Muscle layer of duodenum (tissue), 2 donors: ENCODE measurements around the gene ADAMTS9.

Experiments
- H3K27ac ChIP-seq: one replicate; pipeline ENCODE4 v1.7.0; 2013; ENCODE audit warnings: mild to moderate bottlenecking, low read length
- H3K27me3 ChIP-seq: one replicate; pipeline ENCODE4 v1.7.0; 2013; ENCODE audit warnings: low read depth, mild to moderate bottlenecking, control low read depth, low read length
- H3K36me3 ChIP-seq, 2 donors: one replicate each; pipeline ENCODE4 v1.7.0; 2013; ENCODE audit warnings: low read length in 2 of 2, control low read depth in 1 of 2, mild to moderate bottlenecking in 1 of 2; ENCODE audit not compliant: insufficient read depth in 2 of 2, control insufficient read depth in 1 of 2
- H3K4me1 ChIP-seq, 2 donors: one replicate each; pipeline ENCODE4 v1.7.0; 2013; ENCODE audit warnings: low read length in 2 of 2, mild to moderate bottlenecking in 2 of 2, control low read depth in 1 of 2, moderate library complexity in 1 of 2; ENCODE audit not compliant: insufficient read depth in 2 of 2, control insufficient read depth in 1 of 2
- H3K4me3 ChIP-seq, 2 donors: one replicate each; pipeline ENCODE4 v1.7.0; 2013; ENCODE audit warnings: low read length in 2 of 2, low read depth in 1 of 2, mild to moderate bottlenecking in 1 of 2
- H3K9me3 ChIP-seq, 2 donors: one replicate each; pipeline ENCODE4 v1.7.0; 2013; ENCODE audit warnings: low read length in 2 of 2, control low read depth in 1 of 2, mild to moderate bottlenecking in 1 of 2; ENCODE audit not compliant: control insufficient read depth in 1 of 2
- donor health status: healthy.

ADAMTS9 gene

GRCh38 chr3:64520334-64520733 lies 167.5 kb downstream of the ADAMTS9 start:
- Histone ChIP-seq H3K4me3 (no peak overlapping the region), H3K36me3 (peaks cover 8 to 13% of the 10 kb centered on the region in 2 donors), H3K27ac (no peak overlapping the region), H3K4me1 (no peaks in the 10 kb centered on the region), H3K27me3 (no peaks in the 10 kb centered on the region), H3K9me3 (peaks cover 0 to 6% of the 10 kb centered on the region in 2 donors)

- no peak overlapping the region for H3K27ac ChIP-seq
- no peaks in the 10 kb centered on the region for H3K27me3 ChIP-seq
- H3K9me3 ChIP-seq = peaks cover 0 to 3% of the 10 kb centered on the region in 2 donors
- no peak overlapping the region for H3K4me3 ChIP-seq
- H3K36me3 ChIP-seq = peaks cover 8 to 9% of the 10 kb centered on the region in 2 donors
- no peaks in the 10 kb centered on the region for H3K4me1 ChIP-seq
These were observed 168.8 kb downstream of the ADAMTS9 start for GRCh38 chr3:64518950-64519349.

GRCh38 chr3:64518496-64518895 lies 169.3 kb downstream of the ADAMTS9 start:
- Histone ChIP-seq H3K9me3 (no peaks in the 10 kb centered on the region), H3K36me3 (peaks cover 8 to 9% of the 10 kb centered on the region in 2 donors), H3K27ac (no peak overlapping the region)

DNA sequence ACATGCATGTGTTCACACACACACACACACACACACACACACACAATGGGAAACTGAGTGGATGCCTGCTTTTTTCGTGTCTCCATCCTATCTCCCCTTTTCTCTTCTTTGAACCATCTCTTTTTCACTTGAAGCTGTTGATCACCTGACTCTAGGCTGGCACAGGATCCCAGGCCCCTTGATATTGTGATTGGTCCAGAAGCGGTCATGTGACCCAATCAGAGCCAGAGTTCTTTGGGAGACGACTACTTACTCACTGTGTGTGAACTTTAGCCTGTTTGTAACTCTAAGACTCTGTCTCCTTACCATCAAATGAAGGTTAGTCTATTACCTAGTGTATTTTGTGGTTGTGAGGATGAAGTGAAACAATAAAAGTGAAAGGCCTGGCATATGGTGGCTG lies 172.9 kb downstream of the ADAMTS9 start:
- H3K27ac ChIP-seq = no peak overlapping the region
- H3K27me3 ChIP-seq = no peaks in the 10 kb centered on the region
- peaks cover 5 to 8% of the 10 kb centered on the region in 2 donors for H3K36me3 ChIP-seq
- H3K4me3 ChIP-seq = no peak overlapping the region
- no peaks in the 10 kb centered on the region for H3K9me3 ChIP-seq
- no peaks in the 10 kb centered on the region for H3K4me1 ChIP-seq

More at GRCh38 chr3:64518496-64518895, 169.3 kb downstream of the ADAMTS9 start:
- H3K4me3 ChIP-seq = no peak overlapping the region
- H3K27me3 ChIP-seq = no peaks in the 10 kb centered on the region
- no peaks in the 10 kb centered on the region for H3K4me1 ChIP-seq

DNA sequence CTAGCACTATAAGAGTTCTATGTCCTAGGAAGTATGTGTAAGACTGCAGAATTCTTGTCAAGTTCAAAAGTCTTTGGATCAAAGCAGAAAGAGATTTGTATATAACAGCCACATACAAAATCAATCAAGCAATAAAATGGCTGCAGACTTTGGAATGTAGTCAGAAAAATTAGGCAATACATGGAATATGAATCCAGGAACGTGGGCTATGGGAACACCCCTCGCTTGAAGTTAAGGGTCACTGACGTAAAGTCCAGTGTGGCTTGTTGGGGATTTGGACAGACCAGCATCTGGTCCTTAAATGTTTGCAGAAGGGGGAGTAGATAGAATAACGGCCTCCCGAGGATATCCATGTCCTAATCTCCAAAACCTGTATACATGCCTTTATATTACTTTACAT lies 178.6 kb downstream of the ADAMTS9 start:
- no peak overlapping the region for H3K4me3 ChIP-seq
- no peaks in the 10 kb centered on the region for H3K36me3 ChIP-seq
- H3K27me3 ChIP-seq = no peaks in the 10 kb centered on the region
- H3K9me3 ChIP-seq = no peaks in the 10 kb centered on the region
- H3K27ac ChIP-seq = no peak overlapping the region
- no peaks in the 10 kb centered on the region for H3K4me1 ChIP-seq

- no peaks in the 10 kb centered on the region for H3K36me3 ChIP-seq
- H3K27me3 ChIP-seq = no peaks in the 10 kb centered on the region
- H3K9me3 ChIP-seq = no peaks in the 10 kb centered on the region
- no peaks in the 10 kb centered on the region for H3K4me1 ChIP-seq
- H3K27ac ChIP-seq = no peak overlapping the region
- H3K4me3 ChIP-seq = no peak overlapping the region
These were observed 179.7 kb downstream of the ADAMTS9 start for GRCh38 chr3:64508140-64508539.

DNA sequence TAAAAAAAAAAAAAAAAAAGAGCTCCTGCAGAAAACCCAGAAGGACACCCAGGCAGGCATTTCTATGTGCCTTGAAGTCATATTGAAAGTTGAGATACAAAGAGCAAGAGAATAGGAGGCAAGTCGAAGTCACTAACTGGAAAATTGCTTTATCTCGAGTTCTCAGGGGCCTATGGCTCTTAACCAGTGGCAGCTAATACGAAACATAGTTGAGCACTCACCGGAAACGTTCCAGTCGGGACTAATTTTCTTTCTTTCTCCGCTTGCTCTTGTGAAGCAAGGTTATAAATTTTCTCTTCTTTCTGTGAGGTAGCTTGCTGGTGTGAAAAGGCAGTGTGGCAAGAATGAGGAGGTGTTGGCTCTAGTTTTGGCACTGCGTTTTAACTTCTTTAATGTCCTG lies 181.5 kb downstream of the ADAMTS9 start:
- H3K4me1 ChIP-seq = no peaks in the 10 kb centered on the region
- H3K36me3 ChIP-seq = no peaks in the 10 kb centered on the region
- H3K27ac ChIP-seq = no peak overlapping the region
- H3K27me3 ChIP-seq = no peaks in the 10 kb centered on the region
- no peaks in the 10 kb centered on the region for H3K9me3 ChIP-seq
- no peak overlapping the region for H3K4me3 ChIP-seq

DNA sequence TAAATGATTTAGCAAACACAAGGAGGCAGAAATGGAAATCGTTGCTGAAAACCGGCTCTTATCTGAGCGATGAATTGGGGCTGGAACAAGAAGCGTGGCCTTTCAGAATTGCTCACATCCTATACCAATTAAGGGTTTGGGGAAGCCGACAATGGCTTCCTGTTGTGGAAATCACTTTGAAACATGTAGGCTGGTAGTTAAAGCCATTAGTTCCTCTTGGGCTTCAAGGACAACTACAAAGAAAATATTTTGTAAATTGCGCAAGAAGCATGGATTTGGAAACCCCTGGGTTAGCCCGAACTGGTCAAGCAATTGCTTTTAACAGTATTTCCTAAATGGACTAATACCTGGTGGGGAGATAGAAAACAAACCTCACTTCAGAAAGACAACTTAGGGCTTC lies 182.4 kb downstream of the ADAMTS9 start:
- Histone ChIP-seq H3K36me3 (no peaks in the 10 kb centered on the region), H3K9me3 (no peaks in the 10 kb centered on the region), H3K4me1 (no peaks in the 10 kb centered on the region), H3K4me3 (no peak overlapping the region), H3K27ac (no peak overlapping the region), H3K27me3 (no peaks in the 10 kb centered on the region)

GRCh38 chr3:64502284-64502683 lies 185.5 kb downstream of the ADAMTS9 start:
- H3K4me1 ChIP-seq = no peaks in the 10 kb centered on the region
- no peak overlapping the region for H3K27ac ChIP-seq
- H3K27me3 ChIP-seq = no peaks in the 10 kb centered on the region
- H3K36me3 ChIP-seq = no peaks in the 10 kb centered on the region
- no peaks in the 10 kb centered on the region for H3K9me3 ChIP-seq
- no peak overlapping the region for H3K4me3 ChIP-seq

GRCh38 chr3:64501298-64501906 lies 186.4 kb downstream of the ADAMTS9 start:
- Histone ChIP-seq H3K4me3 (no peak overlapping the region), H3K36me3 (no peaks in the 10 kb centered on the region), H3K27me3 (no peaks in the 10 kb centered on the region), H3K4me1 (no peaks in the 10 kb centered on the region), H3K27ac (no peak overlapping the region), H3K9me3 (no peaks in the 10 kb centered on the region)

DNA sequence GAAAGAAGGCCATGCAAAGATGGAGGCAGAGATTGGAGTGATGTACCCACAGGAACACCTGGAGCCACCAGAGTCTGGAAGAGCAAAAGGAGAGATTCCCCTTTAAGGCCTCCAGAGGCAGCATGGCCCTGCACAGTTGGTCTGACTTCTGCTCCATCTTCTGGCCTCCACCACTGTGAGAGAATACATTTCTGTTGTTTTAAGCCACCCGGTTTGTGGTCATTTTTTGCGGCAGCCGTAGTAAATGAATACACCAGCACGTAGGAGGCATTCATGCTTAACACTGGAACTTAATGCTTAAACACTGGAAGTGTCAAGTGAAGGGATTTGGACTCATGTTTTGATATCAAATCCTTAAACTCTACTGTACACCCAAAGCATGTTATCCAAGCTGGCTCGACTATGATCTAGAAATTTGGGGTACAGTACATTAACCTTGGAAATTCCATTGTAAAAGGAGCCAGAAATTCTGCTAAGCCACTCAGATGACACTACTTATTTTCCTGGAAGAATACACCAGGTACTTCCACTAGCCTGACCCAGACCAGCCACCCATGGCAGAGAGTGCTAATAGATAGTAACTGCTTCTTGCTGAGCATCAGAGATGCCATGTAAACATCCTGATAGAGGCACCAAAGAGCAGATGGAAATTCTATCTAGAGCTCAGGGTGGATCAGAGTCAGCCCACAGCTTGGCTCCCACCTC lies 190.9 kb downstream of the ADAMTS9 start:
- Histone ChIP-seq H3K9me3 (no peaks in the 10 kb centered on the region), H3K4me3 (no peak overlapping the region), H3K4me1 (peaks cover 0 to 4% of the 10 kb centered on the region in 2 donors), H3K36me3 (no peaks in the 10 kb centered on the region), H3K27ac (no peak overlapping the region), H3K27me3 (no peaks in the 10 kb centered on the region)
